HepG2 (cell line): Measurements from ENCODE around the gene TST. TPM values are rescaled to one million over a fixed set of nuclear protein-coding genes. Genes with fewer than 3 reads are reported as not detected.

ENCODE experiments used
- GPN1 ChIP-seq: sonication (generic); formaldehyde crosslinking; IDR thresholded peaks from 2 replicates; pipeline ENCODE4 v1.5.1; 2020; ENCODE audit warnings: missing genetic modification reagents, borderline replicate concordance
- GTF3A ChIP-seq: sonication (generic); formaldehyde crosslinking; conservative IDR thresholded peaks from 2 replicates; pipeline ENCODE4 v1.4.0; 2020; ENCODE audit warnings: mild to moderate bottlenecking, missing genetic modification reagents
- HMGA1 ChIP-seq: sonication (generic); formaldehyde crosslinking; conservative IDR thresholded peaks from 2 replicates; pipeline ENCODE4 v1.4.0; 2020; ENCODE audit warnings: missing genetic modification reagents
- LRRFIP1 ChIP-seq: sonication (generic); formaldehyde crosslinking; conservative IDR thresholded peaks from 2 replicates; pipeline ENCODE4 v1.4.0; 2020; ENCODE audit warnings: missing genetic modification reagents
- MAFK ChIP-seq, 2 experiments: IDR thresholded peaks in 1 of 2; conservative IDR thresholded peaks in 1 of 2; 2 replicates each; pipeline ENCODE4 v1.6.1; 2011; ENCODE audit warnings: improper control_type of control experiment in 2 of 2, low read length in 2 of 2
- MIXL1 ChIP-seq: IDR thresholded peaks from 2 replicates; pipeline ENCODE4 v1.6.1; 2016
- NCOA5 ChIP-seq: sonication (generic); formaldehyde crosslinking; IDR thresholded peaks from 2 replicates; pipeline ENCODE4 v1.4.0; 2020; ENCODE audit warnings: missing genetic modification reagents
- NFYB ChIP-seq: sonication (generic); formaldehyde crosslinking; IDR thresholded peaks from 2 replicates; pipeline ENCODE4 v1.4.0; 2020; ENCODE audit warnings: missing genetic modification reagents
- PHB2 ChIP-seq: fragments of 450-650 bp; IDR thresholded peaks from 2 replicates; pipeline ENCODE4 v1.6.1; 2018; ENCODE audit not compliant: partially characterized antibody
- PRDM4 ChIP-seq: sonication (generic); formaldehyde crosslinking; IDR thresholded peaks from 2 replicates; pipeline ENCODE4 v1.9.0; 2021; ENCODE audit warnings: missing genetic modification reagents, borderline replicate concordance
- SAFB2 ChIP-seq: sonication (generic); formaldehyde crosslinking; IDR thresholded peaks from 2 replicates; pipeline ENCODE4 v1.5.1; 2020; ENCODE audit warnings: missing genetic modification reagents, low read depth, mild to moderate bottlenecking, borderline replicate concordance
- SMARCC2 ChIP-seq: fragments of 450-650 bp; IDR thresholded peaks from 2 replicates; pipeline ENCODE4 v1.6.1; 2017; ENCODE audit warnings: antibody characterized with exemption, mild to moderate bottlenecking
- STAG1 ChIP-seq: sonication (generic); formaldehyde crosslinking; IDR thresholded peaks from 2 replicates; pipeline ENCODE4 v1.4.0; 2020; ENCODE audit warnings: missing genetic modification reagents
- XBP1 ChIP-seq: sonication (generic); formaldehyde crosslinking; IDR thresholded peaks from 2 replicates; pipeline ENCODE4 v1.5.0; 2020; ENCODE audit warnings: missing genetic modification reagents
- YY1 ChIP-seq: IDR thresholded peaks from 2 replicates; pipeline ENCODE4 v1.6.1; 2011; ENCODE audit warnings: low read length, low read depth, moderate library complexity, mild to moderate bottlenecking; ENCODE audit not compliant: insufficient read depth, insufficient replicate concordance
- ZKSCAN1 ChIP-seq: fragments of 150-350 bp; IDR thresholded peaks from 2 replicates; pipeline ENCODE4 v1.6.1; 2014; ENCODE audit warnings: low read length
- ZNF12 ChIP-seq: sonication (generic); formaldehyde crosslinking; IDR thresholded peaks from 2 replicates; pipeline ENCODE4 v1.5.0; 2020; ENCODE audit warnings: missing genetic modification reagents
- ZNF235 ChIP-seq: sonication (generic); formaldehyde crosslinking; IDR thresholded peaks from 2 replicates; pipeline ENCODE4 v1.8.1; 2023; ENCODE audit warnings: mild to moderate bottlenecking, missing genetic modification reagents, borderline replicate concordance
- ZNF274 ChIP-seq: sonication (generic); formaldehyde crosslinking; IDR thresholded peaks from 2 replicates; pipeline ENCODE4 v1.5.1; 2020; ENCODE audit warnings: mild to moderate bottlenecking, missing genetic modification reagents
- ZNF354B ChIP-seq: sonication (generic); formaldehyde crosslinking; IDR thresholded peaks from 2 replicates; pipeline ENCODE4 v1.8.0; 2022; ENCODE audit warnings: mild to moderate bottlenecking, missing genetic modification reagents
- ZNF367 ChIP-seq: sonication (generic); formaldehyde crosslinking; IDR thresholded peaks from 2 replicates; pipeline ENCODE4 v1.4.0; 2020; ENCODE audit warnings: missing genetic modification reagents, borderline replicate concordance
- ZNF576 ChIP-seq: sonication (generic); formaldehyde crosslinking; IDR thresholded peaks from 2 replicates; pipeline ENCODE4 v1.4.0; 2020; ENCODE audit warnings: mild to moderate bottlenecking, missing genetic modification reagents
- ZNF652 ChIP-seq: IDR thresholded peaks from 2 replicates; pipeline ENCODE4 v1.6.1; 2016; ENCODE audit warnings: low read depth, borderline replicate concordance
- ZNF839 ChIP-seq: sonication (generic); formaldehyde crosslinking; IDR thresholded peaks from 2 replicates; pipeline ENCODE4 v1.4.0; 2020; ENCODE audit warnings: missing genetic modification reagents, mild to moderate bottlenecking, borderline replicate concordance
- polyA plus RNA-seq, 8 experiments: library from polyadenylated mRNA; depleted of rRNA in 3 of 8; stranded (reverse) in 7 of 8; unstranded in 1 of 8; fragments of >200 nt; fragmentation: Illumina TruSeq in 4 of 8; extraction: Trizol in 4 of 8; gene quantifications; 2 replicates each; pipeline versions ENCODE4 v1.2.1 to v1.2.3, GENCODE V29; 2011 to 2016; ENCODE audit warnings: low read depth in 4 of 8, missing spikeins in 1 of 8, mixed read lengths in 1 of 8; ENCODE audit not compliant: insufficient read depth in 1 of 8
- total RNA-seq, 5 experiments: library from RNA; depleted of rRNA; stranded (reverse); fragments of >200 nt; fragmentation: Illumina TruSeq; extraction: Trizol; gene quantifications; 2 replicates each; pipeline ENCODE4 v1.2.3, GENCODE V29; 2016; ENCODE audit warnings: low read depth in 1 of 5
- TF ChIP-seq, protein P1 (sequence below): sonication (generic); formaldehyde crosslinking; IDR thresholded peaks from 2 replicates; pipeline ENCODE4 v1.8.0; 2022; ENCODE audit warnings: missing genetic modification reagents, low read depth, mild to moderate bottlenecking, borderline replicate concordance

The TST gene
- total and polyA plus RNA-seq, 2 of the 13 experiments (the other 11 are each of a cell fraction or from before 2014, with no cell fraction given), result 44.6 to 63.6 TPM

DNA sequence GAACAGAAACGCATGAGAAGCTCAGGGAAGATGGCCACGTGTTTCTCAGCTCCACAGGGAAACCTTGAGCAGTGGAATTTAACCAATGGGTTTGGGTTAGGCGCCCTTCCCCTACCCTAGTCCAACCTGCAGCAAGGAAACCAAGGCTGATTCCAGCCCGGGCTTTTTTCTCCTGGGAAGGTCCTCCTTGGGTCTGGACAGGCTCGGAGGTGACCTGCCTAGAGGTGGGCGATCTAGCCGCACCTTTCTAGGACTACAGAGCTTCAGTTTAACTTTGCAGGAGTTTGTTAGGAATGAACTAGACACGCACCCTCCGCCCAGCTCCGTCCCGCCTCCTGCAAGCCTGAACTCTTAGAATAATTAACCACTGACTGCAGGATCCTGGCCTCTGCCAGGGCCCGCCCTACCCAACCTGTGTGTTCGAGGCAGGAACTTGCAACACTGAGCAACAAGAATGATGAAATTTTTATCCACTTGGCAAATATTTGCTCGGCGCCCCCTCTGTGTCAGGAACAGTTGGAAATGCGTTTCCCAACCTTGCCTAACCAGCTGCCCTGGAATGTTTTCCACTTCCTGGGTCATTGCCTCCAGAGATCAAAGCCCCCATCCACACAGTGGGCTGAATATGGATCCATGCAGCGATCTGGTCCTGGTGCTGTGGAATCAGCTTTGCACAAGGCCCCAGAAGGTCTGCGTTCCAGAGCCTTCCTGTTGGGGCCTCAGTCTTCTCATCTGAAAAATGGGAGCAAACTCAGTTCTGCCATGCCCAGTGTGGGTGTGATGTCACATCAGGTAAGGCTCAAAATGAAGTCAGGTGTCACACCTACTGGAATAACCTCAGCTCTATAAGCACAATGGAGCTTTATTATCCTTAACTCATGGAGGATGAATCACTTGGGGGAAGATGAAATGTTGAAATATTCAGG lies 13.6 kb upstream of the TST start (continued):
- TF ChIP-seq LRRFIP1 (CRISPR knock-in tag), result no peak
- TF ChIP-seq, protein P1, sequence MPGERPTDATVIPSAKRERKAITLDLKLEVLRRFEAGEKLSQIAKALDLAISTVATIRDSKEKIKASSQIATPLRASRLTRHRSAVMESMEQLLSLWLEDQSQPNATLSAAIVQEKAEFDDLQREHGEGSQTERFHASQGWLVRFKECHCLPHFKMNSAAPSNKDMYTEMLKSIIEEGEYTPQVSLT (CRISPR knock-in tag), result no peak
- TF ChIP-seq NFYB (CRISPR knock-in tag), result peak; percentile 38; the same call in 1 of the 2 replicates
- TF ChIP-seq MAFK (conservative IDR thresholded peaks at IDR 0.05 in 1 of 2, IDR thresholded peaks at IDR 0.05 in 1 of 2; ENCODE audit: low read length in 2 of 2), result peak; percentile 47 to 50
- peak; percentile 41; the same call in 1 of the 2 replicates for TF ChIP-seq ZNF652 (CRISPR knock-in tag)
- no peak for TF ChIP-seq STAG1
- no peak for TF ChIP-seq ZNF576
- TF ChIP-seq HMGA1 (CRISPR knock-in tag), result no peak
- no peak for TF ChIP-seq ZNF274 (CRISPR knock-in tag)
- no peak; the same call in 1 of the 2 replicates for TF ChIP-seq ZNF839 (CRISPR knock-in tag)
- peak; percentile 86 for TF ChIP-seq ZKSCAN1
- TF ChIP-seq YY1, result peak; percentile 57
- TF ChIP-seq GPN1, result no peak
- TF ChIP-seq NCOA5 (CRISPR knock-in tag), result no peak
- TF ChIP-seq PHB2, result no peak
- TF ChIP-seq GTF3A (CRISPR knock-in tag), result no peak
- peak; percentile 88 for TF ChIP-seq MIXL1 (CRISPR knock-in tag)
- TF ChIP-seq ZNF12 (CRISPR knock-in tag), result 0 out of 2 replicates have a peak, but pooled peaks have one; percentile 83
- TF ChIP-seq ZNF235, result peak; percentile 29; the same call in 1 of the 2 replicates
- TF ChIP-seq PRDM4 (CRISPR knock-in tag), result no peak
- TF ChIP-seq ZNF367, result no peak
- no peak; the same call in 1 of the 2 replicates for TF ChIP-seq SMARCC2
- TF ChIP-seq SAFB2 (CRISPR knock-in tag), result no peak
- TF ChIP-seq ZNF354B, result 0 out of 2 replicates have a peak, but pooled peaks have one; percentile 62
- TF ChIP-seq XBP1, result no peak
